GM12891 (cell line): ENCODE measurements around the gene PDE5A.

Experiments used
- DNase-seq: peaks from one replicate; pipeline ENCODE4 v3.0.0; 2011; ENCODE audit warnings: low spot score; ENCODE audit not compliant: insufficient read length
- FAIRE-seq: peaks from 2 replicates; lab custom pipeline; 2011; peaks lifted over from hg19 to GRCh38; lab: Jason Lieb, UNC
- PAX5 ChIP-seq: IDR thresholded peaks from 2 replicates; pipeline ENCODE4 v1.6.1; 2011; ENCODE audit warnings: low read length, moderate library complexity, mild to moderate bottlenecking; ENCODE audit not compliant: insufficient read depth, severe bottlenecking
- POLR2A ChIP-seq: IDR thresholded peaks from 2 replicates; pipeline ENCODE4 v1.6.1; 2011; ENCODE audit warnings: low read depth, low read length, control low read depth
- POLR2AphosphoS5 ChIP-seq: IDR thresholded peaks from 2 replicates; pipeline ENCODE4 v1.6.1; 2011; ENCODE audit warnings: low read depth, low read length, control low read depth
- POU2F2 ChIP-seq: IDR thresholded peaks from 2 replicates; pipeline ENCODE4 v1.6.1; 2011; ENCODE audit warnings: low read depth, mild to moderate bottlenecking, control low read depth, low read length, moderate library complexity
- SPI1 ChIP-seq: IDR thresholded peaks from 2 replicates; pipeline ENCODE4 v1.6.1; 2011; ENCODE audit warnings: low read depth, low read length, control low read depth
- TAF1 ChIP-seq: IDR thresholded peaks from 2 replicates; pipeline ENCODE4 v1.6.1; 2011; ENCODE audit warnings: low read depth, low read length, control low read depth

Gene PDE5A

DNA sequence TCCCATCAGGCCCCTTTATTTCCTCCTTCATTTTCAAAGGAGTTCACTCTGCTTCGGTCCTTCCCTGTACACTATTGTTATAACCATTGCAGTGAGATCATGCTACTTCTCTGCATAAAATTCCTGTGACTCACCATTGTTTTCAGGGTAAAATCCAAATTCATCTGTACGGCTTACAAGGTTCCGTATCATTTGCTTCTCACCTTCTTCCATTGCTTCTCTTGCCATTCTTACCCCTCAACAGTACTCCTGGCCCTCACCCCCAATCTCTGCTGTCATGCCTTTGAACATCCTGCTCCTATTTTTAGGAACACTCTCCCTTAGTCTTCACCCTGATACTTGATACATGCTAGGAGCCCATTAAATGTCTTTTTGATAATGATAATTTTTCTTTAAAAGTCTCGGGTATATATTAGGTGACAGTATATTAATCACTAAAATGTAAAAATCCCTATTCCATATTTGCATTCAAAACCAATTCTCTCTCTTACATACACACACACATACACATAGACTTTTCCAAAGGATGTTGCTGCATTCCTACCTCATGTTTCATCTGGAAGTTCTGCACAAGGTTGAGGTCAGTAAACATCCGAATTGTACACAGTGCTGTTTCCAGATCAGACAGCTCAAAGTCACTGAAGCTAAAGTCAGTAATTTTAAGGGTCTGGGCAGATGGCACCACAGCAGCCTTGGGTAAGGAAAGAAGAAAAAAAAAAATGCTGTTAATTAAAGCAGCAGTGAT is 103.4 kb downstream of the PDE5A start:
- TF ChIP-seq POU2F2: no peak
- TF ChIP-seq SPI1: no peak
- no peak for TF ChIP-seq POLR2AphosphoS5
- TF ChIP-seq TAF1: no peak
- TF ChIP-seq PAX5: no peak
- TF ChIP-seq POLR2A: no peak
- FAIRE-seq: no peak
- no peak for DNase-seq

DNA sequence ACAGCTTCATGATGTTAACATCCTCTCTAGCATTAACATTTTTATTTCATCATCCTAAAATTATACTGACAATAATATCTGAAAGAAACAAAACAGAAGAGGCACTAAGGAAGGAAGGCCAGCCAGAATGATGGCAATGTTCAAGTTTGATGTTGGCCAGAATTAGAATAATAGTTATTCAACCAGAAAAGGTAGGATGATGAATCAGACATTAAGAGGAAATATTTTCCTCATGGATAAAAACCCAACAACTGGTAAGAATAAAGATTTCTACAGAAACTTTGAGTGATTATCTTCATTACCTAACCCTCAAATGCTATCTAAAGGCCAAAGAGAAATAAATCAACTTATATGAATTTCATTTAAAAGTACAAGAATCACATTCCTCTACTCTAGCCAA is 105.2 kb downstream of the PDE5A start:
- DNase-seq: no peak
- TF ChIP-seq POU2F2: no peak
- TF ChIP-seq POLR2A: no peak
- TF ChIP-seq SPI1: no peak
- TF ChIP-seq POLR2AphosphoS5: no peak
- TF ChIP-seq PAX5: no peak
- TF ChIP-seq TAF1: no peak
- no peak for FAIRE-seq

DNA sequence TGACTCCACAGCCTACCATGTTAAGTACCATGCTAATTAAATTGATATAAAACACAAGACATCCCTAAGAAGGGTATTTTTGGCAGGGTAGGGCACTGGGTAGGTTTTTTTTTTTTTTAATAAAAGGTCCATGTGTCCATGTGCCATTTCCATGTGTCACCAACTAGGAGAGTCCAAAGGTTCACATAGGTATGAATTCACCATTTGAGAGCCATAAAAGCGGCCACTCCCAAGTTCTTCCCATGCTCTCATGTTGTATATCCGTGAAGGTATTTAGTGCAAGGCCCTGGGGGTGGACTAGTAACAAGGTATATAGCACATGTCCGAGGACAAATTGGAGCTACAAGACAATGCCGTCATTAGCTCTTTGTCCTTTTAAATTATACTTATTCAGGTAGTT is 107.3 kb downstream of the PDE5A start:
- DNase-seq: no peak
- FAIRE-seq: no peak
- TF ChIP-seq SPI1 (no peak), POLR2AphosphoS5 (no peak), POU2F2 (no peak), PAX5 (no peak), TAF1 (no peak), POLR2A (no peak)

DNA sequence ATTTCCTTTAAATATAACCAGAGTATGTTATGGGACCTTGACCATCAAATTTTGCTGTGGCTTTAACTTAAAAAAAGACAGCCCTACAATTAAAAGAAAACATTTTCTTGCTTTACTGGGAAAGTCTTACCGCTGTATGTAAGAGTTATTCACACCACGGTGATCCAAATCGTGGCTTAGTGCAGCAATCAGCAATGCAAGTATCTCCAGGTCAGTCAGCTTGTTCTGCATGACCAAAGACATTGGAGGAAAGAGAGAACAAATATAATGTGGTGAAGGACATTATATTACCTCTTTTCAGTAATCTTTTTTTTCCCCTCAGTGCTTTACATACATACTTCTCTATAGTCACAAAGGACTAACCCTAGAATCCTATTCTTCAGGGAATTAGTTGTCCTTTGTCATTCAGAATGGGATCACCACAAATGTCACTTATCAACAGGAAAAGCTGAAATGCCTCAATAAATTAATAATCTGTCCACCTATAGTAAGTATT is 109.6 kb downstream of the PDE5A start:
- FAIRE-seq (no peak), DNase-seq (no peak)
- TF ChIP-seq POLR2A: no peak
- TF ChIP-seq SPI1: no peak
- TF ChIP-seq PAX5: no peak
- no peak for TF ChIP-seq POU2F2
- no peak for TF ChIP-seq POLR2AphosphoS5
- no peak for TF ChIP-seq TAF1

DNA sequence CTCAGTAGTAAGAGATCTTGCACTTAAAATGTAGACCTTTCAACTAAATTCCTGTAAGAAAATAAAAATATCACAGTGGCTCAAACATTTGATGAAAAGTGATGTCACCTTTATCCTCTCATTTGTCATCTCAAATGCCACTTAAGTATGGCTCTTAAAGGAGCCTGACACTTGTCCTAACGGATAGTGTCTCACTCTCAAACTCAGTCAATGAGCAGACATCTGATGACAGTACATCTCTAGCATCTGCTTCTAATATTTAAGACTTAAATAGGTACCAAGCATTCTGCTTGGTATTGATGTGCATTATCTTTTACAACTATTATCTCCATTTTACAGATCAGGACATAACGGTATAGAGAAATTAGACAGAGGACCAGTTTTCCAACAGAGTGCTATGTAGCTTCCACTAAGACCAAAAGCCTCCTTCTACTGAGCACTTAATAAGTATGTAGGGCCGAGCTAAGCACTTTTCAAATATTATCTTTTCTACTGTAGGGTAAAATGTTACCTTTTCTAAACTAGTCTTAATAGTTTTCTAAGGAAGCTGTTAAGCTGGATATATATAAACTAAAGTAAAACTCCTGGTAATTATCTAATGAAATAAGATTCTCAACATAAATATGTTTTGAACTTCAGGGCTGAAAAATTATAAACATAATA is 110.2 kb downstream of the PDE5A start:
- FAIRE-seq: no peak
- DNase-seq: no peak
- TF ChIP-seq TAF1 (no peak), POU2F2 (no peak), PAX5 (no peak), POLR2A (no peak), SPI1 (no peak), POLR2AphosphoS5 (no peak)

DNA sequence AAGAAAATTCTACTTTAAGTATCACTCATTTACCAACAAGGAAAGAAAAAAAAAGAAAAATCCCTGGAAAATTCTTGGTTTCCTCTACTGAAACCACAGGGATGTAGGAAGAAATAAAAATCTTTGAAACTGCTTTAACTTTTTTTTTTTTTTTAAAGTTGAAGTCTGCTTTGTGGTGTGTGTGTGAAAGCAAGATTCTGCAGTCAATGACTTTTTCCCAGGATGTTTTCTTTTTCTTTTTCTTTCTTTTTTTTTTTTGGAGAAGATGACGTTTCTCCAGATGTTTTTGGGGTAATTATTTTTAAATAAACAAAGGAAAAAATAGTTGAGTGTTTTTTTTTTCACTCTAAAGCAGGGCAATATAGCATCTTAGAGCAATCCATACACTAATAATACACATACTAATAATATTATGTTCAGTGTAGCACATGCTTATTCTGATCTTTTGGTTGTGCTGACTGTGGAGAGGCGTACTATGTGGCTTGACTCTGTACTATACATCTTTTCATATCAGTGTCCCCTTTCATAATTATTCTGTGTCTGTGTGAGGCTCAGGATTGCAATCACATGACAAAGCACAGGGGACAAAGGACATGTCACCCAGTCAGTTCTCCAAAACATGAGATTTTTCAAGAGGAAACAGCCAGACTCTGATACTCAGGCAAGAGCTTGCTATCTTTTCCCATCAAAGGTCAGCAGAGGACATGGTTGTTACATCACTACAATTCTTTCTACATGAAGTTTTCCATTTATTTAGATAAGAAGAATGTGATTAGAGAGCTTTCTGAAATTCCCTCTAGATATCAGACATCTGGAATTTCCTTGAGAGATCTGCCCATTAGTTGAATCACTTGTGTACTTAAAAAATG is 111.0 kb downstream of the PDE5A start:
- no peak for FAIRE-seq
- TF ChIP-seq POLR2A: no peak
- TF ChIP-seq POLR2AphosphoS5: no peak
- no peak for TF ChIP-seq TAF1
- TF ChIP-seq SPI1: no peak
- no peak for TF ChIP-seq PAX5
- TF ChIP-seq POU2F2: no peak
- no peak for DNase-seq

DNA sequence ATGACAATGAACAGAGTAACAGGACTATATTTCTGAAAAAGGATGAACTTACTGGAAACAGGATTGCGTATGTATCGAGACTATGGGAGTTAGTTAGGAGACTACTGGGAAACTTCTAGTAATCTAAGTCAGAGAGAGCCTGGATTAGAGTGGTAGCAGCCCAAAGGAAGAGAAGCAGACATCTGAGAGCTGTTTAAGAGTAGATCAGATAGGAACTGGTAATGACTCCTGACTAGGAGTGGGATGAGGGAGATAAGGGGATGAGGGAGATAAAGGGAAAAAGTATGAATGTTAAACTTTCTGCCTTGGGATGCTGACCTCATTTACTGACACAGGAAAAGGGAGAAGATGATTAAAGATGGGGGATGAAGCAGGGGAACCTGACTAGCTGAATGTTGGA is 116.2 kb downstream of the PDE5A start:
- TF ChIP-seq SPI1: no peak
- TF ChIP-seq POU2F2: no peak
- no peak for TF ChIP-seq POLR2A
- TF ChIP-seq PAX5: no peak
- TF ChIP-seq POLR2AphosphoS5: no peak
- TF ChIP-seq TAF1: no peak
- FAIRE-seq: no peak
- DNase-seq: no peak

DNA sequence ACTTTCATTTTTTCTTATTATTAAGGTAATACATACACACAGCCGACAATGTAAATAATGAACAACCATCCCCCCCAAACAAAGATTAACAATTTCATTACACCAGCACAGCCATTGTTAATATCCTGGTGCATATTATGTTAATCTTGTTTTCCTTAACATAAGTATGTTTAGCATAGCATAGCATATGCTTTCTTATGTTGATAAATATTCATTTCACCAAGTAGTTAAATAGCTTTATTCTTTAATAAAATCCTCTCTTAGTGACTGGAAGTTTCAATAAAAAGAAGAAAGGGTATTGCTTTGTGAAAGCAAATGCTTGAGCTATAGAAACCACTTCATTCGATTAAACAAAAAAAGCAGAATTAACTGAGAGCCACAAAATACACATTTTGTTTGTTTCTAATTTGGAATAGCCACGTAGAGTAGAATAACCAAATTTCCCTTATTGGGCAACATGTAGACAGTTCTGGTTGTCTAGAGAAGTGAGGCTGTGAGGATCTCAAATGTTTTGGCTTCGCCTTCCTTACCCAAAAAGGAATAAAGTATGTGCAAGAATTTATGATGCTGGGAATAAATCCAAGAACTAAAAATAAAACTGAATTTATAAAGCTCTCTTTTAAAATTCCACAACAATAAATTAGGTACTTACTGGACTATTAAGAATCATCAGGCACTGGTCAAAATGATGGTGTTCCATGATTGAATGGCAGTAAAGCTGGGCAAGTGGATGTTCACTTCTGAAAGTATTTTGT is 118.0 kb downstream of the PDE5A start:
- FAIRE-seq: no peak
- DNase-seq: no peak
- no peak for TF ChIP-seq PAX5
- TF ChIP-seq POLR2AphosphoS5: no peak
- TF ChIP-seq POU2F2: no peak
- no peak for TF ChIP-seq POLR2A
- no peak for TF ChIP-seq TAF1
- TF ChIP-seq SPI1: no peak

DNA sequence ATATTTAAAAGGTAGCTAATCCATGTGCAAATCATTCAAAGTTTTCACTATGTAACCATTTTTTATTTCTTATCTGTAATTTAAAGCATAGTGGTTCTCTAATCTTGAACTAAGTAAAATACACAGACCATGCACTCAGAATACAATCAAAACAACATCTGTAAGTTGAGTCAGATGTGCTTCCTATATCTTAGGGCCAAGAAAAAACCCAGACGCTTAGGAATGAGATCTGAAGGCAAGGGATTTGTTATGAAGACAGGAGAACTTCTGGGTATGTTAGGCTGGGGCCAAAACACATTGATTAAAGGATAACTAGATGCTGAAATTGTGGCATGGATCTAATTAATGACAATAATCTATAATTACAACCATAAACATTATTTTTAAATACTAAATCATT is 120.3 kb downstream of the PDE5A start:
- TF ChIP-seq TAF1: no peak
- no peak for TF ChIP-seq SPI1
- TF ChIP-seq PAX5: no peak
- TF ChIP-seq POLR2AphosphoS5: no peak
- no peak for TF ChIP-seq POU2F2
- no peak for TF ChIP-seq POLR2A
- no peak for FAIRE-seq

More for the DNA sequence above, 120.3 kb downstream of the PDE5A start:
- no peak for DNase-seq
